NCI-H2196 treated with DMSO at 0.1 percent for 48 hours (cell line): ENCODE results near the gene IRF3.
A peak's percentile ranks its signal among the peaks of the same experiment; 100 is the strongest.

Experiments used
- DNase-seq: peaks from one replicate; lab custom pipeline; 2025; ENCODE audit not compliant: unreplicated experiment; lab: John Stamatoyannopoulos, UW

Gene IRF3

DNA sequence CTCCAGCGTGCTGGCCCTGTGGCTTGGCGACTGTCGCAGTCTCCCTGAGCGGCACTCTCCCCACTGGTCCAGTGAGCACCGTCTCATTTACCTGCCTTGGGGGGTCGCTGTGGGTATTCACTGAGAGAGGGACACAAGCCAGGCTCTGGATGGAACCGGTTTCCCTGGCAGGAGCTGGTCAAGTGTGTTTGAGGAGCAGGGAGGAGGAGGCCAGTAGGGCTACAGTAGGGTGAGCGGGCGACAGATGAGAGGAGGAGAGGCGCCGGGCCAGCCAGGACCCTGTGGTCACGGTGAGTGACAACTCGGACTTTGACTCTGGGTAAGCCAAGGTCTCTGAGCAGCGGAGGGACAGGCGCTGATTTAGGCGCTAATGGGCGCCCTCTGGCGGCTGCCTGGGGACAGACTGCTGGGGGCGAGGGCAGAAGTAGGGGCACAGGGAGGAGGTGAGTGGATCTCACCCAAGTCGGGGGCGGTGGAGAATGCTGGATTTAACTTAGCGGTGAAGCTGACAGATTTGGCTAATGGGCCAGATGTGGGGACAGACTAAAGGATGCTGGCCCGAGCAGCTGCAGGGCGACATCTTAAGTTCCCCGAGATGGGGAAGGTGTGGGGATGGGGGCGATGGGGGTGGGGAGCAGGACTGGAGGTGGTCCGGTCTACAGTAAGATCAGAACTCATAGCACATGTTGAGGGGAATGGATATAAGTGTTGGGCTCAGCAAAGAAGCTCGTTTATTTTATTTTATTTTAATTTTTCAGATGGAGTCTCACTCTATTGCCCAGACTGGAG lies 6.7 kb upstream of the IRF3 start:
- peak; percentile 60 for DNase-seq

DNA sequence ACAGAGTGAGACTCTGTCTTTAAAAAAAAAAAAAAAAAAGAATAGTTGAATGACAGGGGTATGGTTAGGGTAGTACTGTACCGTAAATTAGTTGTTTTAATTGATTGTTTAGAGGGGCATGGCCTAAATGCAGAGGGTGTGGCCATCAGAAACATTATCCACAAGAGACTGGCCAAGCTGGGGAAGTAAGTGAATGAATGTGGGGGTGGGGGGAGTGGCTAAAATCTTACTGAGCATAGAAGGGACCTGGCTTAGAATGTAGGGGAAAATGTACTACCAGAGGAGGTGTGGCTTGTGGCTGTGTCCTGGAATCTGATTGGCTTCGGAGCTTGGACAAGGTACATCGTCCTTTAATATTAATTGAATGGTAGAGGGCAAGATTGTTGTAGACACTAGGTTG lies 3.9 kb upstream of the IRF3 start:
- no peak for DNase-seq

DNA sequence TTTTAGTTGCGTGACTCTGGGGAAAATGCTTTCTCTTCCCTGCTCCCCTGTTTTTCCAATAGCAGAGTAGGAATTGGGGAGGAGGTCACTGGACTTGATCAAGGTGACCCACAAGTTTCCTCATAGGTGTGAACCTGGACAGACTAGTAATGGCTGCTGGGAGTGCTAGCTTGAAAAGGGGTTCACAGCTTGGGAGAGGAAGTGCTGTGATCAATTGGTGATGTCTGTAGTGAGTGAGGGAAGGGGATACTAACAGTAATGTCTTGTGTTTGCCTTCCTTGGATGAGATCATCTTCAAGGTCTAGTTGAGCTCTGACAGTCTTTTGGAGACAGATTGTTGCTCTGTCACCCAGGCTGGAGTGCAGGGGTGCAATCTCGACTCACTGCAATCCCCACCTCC lies 1.8 kb upstream of the IRF3 start:
- DNase-seq: no peak

DNA sequence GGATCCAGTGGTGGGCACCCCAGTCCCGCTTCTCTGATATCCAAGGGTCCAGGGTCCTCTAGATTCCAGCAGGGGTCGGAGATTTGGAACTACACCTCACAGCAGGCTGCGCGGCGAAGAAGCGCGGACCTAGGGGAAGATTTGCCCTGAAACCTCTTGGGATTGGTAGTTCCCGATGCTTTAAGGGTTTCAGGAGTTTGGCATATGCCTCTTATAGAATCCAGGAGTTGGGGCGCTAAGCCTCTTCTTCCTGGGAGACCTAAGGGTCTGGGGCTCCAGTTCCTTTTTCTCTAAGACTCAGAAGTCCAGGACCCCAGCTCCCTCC lies 425 bp upstream of the IRF3 start:
- no peak for DNase-seq

DNA sequence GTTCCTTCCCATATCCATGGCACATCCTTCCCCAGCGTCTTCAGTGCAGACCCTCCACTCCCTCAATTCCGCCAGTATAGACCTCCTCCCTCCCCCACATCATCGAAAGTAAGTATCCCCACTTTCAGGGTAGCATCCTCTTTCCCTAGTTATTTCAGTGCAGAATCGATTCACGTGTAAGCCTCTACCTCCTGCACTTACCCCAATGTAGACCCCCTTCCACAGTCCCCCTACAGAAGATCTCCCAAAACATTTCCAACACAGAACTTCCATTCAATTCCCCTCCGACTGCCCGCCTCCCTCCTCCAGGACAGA lies 664 bp downstream of the IRF3 start:
- no peak for DNase-seq

DNA sequence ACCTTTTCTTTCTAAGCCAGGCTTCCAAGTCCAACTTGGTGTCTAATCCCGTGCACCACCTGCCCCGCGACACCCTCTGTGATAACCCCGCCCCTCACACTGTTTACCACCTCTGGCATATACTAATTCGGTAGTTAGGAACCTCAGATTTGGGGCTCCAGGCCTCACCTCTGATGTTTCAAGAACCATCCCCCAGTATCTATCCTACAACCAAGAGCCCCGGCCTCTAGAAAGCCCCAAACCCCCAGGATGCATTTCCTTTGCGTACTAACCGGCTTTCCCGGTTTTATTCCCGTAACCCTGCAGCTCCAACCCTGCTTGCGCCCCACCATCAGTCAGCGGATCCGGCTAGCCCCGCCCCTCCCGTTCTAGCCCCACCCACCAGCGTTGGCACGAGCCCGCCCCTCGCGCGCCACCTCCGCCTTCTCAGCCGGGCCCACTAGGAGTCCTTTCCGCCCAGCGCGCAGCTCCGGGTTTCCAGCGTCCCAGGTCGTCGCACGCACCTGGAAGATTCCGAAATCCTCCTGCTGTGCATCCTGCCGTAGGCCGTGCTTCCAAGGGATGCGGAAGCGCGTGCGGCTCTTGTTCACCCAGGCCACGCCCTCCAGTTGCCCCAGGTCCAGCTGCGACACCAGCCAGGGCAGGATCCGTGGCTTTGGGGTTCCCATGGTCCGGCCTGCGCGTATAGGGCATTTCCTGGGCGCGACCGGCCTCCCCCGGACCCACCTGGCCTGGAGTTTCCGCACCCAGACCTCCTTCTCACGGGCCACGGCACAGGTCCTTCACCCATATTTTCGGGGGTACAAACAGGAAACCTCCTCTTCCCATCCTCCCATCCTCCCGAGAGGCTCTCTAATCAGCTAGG lies 1.3 kb downstream of the IRF3 start:
- DNase-seq: peak; percentile 86

DNA sequence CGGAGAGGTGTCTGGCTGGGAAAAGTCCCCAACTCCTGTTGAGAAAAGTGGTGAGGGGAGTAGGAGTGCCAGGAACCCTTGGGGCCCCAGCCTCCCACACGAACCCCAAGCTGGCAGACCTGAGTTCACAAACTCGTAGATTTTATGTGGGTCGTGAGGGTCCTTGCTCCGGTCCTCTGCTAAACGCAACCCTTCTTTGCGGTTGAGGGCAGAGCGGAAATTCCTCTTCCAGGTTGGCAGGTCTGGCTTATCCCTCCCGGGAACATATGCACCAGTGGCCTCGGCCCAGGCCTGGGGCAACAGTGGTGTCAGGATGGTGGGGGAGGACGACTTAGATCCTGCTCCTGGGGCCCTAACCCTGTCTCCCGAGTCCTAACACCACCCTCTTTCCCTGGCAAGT lies 2.4 kb downstream of the IRF3 start:
- DNase-seq: no peak

DNA sequence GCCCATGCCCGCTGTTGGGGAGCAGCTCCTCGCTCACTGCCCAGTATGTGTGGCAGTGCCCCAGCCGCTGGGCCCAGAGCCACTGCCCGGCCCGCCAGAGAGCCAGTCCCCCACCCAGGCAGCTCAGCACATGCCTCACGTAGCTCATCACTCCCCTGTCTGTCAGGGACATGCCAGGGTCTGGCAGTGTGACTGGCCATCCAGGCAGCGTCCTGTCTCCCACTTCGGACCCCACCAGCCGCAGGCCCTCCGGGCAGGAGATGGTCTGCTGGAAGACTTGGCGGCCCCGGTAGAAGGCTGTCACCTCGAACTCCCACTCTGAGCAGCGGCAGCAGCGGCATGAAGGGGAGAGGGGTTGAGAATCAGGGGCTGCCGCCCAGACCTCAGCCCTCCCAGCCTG lies 3.6 kb downstream of the IRF3 start:
- no peak for DNase-seq

DNA sequence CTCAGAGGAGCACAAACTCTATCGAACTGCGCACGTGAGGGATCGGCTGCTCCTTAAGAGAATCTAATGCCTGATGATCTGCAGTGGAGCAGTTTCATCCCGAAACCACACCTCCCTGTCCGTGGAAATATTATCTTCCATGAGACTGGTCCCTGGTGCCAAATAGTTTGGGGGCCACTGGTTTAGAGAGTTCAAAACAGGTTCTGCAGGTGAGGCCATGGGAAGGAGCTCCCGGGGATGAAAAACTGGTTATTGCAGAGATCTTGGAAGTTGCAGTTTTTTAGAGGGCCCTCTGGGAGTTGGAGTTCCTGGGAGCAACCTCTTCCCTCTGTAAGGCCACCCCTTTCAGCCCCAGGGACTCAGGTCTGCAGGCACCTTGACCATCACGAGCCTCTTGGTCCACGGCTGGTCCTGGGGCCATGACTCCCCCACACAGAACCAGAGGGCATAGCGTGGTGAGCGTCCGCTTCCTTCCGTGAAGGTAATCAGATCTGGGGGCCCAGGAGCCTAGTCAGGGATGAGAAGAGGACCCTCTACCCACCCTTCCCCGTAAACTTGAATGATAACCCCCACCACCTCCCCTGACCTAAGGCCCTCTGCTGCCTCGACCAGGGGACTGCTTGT lies 5.2 kb downstream of the IRF3 start:
- no peak for DNase-seq

DNA sequence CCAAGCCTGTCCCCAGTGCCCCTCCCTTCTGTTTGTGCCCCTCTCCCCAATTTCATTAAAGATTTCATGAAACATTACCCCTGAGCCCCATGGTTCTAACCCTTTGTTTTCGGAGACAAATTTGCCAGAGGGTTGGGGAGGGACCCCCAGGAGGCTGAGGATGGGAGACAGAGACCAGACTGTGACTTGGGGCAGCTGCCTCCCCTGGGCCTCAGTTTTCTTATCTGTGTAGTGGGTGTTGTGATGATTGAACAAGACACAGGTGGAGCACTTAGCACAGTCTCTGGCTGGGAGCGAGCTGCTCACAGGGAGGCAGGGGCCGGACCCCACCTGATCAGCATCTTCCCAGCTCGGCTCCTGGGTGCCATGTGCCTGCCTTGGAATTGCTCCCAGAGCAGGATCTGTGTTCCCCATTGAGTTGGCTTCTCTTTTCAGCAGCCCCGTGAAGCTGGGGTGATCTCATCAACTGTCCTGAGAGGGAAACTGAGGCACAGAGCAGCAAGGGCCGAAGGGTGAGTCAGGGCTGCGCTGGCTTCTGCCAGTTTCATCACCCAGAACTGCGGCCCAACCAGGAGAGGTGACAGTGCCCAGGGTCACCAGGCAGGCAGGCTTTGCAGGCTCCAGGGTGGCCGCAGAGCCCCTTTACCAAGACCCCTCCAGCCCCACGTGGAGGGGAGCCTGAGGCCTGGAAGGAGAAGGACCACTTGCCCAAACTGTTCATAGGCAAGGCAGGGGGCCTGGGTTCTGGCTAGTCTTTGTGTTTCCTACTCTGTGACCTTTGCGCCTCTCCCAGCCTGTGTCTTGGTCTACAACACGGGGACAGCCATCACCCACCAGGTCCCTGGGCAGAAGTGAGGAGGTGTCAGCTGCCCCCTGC lies 6.9 kb downstream of the IRF3 start:
- DNase-seq: no peak

DNA sequence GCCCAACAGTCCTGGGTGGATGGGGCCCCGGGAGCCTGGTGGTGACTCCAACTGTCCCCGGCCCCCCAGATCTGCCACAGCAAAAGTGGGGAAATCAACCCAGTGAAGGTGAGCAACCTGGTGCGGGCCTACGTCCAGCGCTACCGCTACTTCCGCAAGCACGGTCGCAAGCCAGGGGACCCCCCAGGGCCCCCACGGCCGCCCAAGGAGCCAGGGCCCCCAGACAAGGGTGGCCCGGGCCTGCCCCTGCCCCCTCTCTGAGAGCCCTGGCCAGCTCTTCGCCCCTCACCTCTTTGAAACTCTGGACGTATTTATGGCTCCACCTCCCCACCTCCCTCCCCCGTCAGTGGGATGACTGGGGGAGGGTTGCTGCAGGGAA lies 7.5 kb downstream of the IRF3 start:
- DNase-seq: no peak

DNA sequence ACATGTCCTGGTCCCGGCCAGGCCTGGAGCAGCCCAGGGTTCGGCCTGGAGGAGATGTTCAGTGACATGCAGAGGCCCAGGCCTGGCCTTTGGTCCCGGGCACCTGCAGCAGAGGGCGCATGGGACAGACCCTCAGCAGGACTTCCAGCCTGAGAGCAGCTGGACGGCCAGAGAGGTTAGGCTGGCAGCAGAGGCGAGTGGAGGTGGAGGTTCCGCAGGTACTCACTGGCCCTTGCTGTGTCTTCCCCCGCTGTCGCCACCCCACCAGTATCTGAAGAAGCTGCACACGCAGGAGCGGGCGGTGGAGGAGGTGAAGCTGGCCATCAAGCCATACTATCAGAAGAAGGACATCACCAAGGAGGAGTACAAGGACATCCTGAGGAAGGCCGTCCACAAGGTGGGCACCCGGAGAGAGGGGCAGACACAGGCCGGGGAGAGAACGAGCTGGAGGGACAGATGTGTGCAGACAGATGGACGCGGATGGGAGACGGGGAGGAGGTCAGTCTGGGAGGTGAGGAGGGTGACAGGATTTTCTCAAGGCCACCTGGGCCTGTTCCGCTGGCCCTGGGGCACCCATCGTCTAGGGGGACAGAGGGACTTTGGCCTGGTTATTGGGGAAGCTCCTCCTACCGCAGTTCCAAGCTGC lies 8.0 kb downstream of the IRF3 start:
- DNase-seq: no peak

DNA sequence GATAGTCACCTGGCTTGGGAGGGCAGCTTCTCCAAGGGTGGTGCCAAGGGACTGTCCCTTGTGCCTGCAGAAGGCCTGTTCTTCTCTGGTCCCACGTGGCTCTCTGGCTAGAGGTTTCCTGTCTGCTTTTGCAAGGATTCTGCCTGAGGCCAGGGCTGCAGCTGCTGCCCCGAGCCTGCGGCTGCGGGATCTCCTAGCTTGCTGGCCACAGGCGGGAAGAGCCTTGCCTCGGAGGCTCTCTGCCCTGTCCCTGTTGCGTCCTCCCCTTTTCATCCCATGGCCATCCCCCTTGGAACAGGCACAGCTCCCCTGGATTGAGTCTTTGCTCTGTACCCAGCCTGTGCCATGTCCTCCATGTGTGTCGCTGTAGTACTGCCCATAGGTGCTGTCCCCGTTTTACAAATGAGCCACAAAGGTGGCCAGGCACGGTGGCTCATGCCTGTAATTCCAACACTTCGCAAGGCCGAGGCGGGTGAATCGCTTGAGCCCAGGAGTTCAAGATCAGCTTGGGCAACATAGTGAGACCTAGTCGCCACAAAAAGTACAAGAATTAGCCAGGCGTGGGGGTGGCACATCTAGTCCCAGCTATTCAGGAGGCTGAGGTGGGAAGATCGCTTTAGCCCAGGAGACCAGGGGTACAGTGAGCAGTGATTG lies 9.1 kb downstream of the IRF3 start:
- DNase-seq: no peak

DNA sequence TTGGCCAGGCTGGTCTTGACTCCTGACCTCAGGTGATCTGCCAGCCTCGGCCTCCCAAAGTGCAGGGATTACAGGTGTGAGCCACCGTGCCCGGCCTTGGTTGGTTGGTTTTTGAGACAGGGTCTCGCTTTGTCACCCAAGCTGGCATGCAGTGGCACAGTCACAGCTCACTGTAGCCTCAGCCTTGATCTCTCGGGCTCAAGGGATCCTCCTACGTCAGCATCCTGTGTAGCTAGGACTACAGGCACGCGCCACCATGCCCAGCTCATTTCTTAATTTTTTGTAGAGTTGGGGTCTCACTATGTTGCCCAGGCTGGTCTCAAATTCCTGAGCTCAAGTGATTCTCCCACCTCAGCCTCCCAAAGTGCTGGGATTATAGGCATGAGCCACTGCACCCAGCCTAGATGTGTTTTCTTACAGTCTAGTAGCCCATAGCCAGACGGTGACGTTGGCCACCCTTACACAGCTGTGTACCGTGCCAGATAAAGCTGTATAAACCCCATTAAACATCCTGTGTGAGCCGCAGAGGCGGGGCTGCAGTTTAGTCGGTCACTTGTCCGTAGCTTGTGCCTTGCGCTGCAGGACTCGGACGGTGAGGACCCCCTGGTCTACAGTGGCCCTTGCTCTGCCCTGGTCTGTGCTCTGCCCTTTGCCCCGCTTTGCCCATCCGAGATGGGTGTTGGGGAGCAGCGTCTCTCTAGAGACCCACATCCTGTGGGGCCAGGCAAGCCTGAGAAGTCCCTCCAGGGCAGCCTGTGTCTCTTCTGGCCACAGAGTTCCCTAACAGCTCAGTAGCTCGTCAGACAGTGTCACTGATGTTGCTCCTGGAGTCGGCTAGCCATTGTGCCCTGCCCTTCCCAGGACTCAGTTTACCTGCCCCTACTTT lies 9.8 kb downstream of the IRF3 start:
- no peak for DNase-seq

DNA sequence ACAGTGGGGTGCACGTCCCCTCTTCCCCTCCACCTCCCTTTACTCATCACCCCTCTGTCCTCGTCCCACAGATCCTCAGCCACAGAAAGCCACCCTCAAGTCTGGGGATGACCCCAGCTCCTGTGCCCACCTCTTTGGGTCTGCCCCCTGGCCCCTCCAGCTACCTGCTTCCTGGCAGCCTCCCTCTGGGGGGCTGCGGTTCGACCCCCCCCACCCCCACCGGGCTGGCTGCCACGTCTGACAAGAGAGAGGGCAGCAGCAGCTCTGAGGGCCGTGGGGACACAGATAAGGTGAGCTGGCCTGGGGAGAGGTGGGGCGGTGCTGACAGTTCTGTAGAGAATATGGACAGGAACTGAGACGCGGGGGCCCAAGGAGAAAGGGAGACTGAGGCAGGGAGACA lies 11.1 kb downstream of the IRF3 start:
- DNase-seq: no peak

DNA sequence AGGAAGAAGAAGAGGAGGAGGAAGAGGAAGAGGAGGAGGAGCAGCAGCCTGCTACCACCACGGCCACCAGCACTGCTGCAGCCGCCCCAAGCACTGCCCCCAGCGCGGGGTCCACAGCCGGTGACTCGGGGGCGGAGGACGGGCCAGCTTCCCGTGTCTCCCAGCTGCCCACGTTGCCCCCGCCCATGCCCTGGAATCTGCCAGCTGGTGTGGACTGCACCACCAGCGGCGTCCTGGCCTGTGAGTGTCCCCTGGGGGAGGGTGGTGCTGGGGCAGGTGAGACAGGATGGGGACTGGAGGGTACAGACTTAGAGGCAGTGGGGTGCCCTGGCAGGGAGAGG lies 12.2 kb downstream of the IRF3 start:
- DNase-seq: no peak

DNA sequence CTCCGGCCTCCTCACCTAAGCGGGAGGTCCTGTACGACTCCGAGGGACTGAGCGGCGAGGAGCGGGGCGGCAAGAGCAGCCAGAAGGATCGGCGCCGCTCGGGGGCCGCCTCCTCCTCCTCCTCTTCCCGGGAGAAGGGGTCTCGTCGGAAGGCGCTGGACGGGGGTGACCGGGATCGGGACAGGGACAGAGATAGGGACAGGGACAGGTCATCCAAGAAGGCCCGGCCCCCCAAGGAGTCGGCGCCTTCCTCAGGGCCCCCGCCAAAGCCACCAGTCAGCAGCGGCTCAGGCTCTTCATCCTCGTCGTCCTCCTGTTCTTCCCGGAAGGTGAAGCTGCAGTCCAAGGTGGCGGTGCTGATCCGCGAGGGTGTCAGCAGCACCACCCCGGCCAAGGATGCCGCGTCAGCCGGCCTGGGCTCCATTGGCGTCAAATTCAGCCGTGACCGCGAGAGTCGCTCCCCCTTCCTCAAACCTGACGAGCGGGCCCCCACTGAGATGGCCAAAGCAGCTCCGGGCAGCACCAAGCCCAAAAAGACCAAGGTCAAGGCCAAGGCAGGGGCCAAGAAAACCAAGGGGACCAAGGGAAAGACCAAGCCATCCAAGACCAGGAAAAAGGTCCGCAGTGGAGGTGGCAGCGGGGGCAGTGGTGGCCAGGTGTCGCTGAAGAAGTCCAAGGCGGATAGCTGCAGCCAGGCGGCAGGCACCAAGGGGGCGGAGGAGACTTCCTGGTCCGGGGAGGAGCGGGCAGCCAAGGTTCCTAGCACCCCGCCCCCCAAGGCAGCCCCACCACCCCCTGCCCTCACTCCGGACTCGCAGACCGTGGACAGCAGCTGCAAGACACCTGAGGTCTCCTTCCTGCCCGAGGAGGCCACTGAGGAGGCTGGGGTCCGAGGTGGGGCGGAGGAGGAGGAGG lies 12.8 kb downstream of the IRF3 start:
- no peak for DNase-seq

DNA sequence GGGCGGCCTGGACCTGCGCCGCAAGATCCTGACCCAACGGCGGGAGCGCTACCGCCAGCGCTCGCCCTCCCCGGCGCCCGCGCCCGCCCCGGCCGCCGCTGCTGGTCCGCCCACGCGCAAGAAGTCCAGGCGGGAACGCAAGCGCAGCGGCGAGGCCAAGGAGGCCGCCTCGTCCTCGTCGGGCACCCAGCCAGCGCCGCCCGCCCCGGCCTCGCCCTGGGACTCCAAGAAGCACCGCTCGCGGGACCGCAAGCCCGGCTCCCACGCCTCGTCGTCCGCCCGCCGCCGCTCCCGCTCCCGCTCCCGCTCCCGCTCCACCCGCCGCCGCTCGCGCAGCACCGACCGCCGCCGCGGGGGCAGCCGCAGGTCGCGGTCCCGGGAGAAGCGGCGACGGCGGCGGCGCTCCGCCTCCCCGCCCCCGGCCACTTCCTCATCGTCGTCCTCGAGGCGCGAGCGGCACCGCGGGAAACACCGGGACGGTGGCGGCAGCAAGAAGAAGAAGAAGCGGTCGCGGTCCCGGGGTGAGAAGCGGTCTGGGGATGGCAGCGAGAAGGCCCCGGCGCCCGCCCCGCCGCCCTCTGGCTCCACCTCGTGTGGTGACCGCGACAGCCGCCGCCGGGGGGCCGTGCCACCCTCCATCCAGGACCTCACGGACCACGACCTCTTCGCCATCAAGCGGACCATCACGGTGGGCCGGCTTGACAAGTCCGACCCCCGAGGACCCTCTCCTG lies 13.7 kb downstream of the IRF3 start:
- no peak for DNase-seq
